ENCODE data around the gene ITGB3BP.

- TF ChIP-seq MAX (IDR thresholded peaks at IDR 0.05) (no peak), SP1 (IDR thresholded peaks at IDR 0.05) (no peak), CTCF (IDR thresholded peaks at IDR 0.05; ENCODE audit: low read depth, low read length, missing input control) (no peak), YY1 (IDR thresholded peaks at IDR 0.05) (no peak)
Measured at GRCh38 chr1:63559357-63559756, 36.3 kb upstream of the ITGB3BP start.

Measured in liver (tissue), 3 donors.